AG04450 (cell line): Measurements from ENCODE around the gene HPX. TPM values are rescaled to one million over a fixed set of nuclear protein-coding genes. Genes with fewer than 3 reads are reported as not detected.

Source experiments
- CTCF ChIA-PET: fragments of 300-600, 350-600 bp; formaldehyde crosslinking; extraction: SDS; loops from one replicate; lab custom pipeline; 2022; ENCODE audit warnings: antibody characterized with exemption, inconsistent platforms; lab: Charles Lee
- POLR2A ChIA-PET: fragments of 350-600 bp; formaldehyde crosslinking; extraction: SDS; loops from one replicate; lab custom pipeline; 2021; ENCODE audit warnings: antibody characterized with exemption, inconsistent platforms; lab: Yijun Ruan, JAX
- DNase-seq: peaks from one replicate; pipeline ENCODE4 v3.0.0-alpha.2; 2011; ENCODE audit warnings: low read depth, low spot score
- H3K27ac ChIP-seq: one replicate; pipeline ENCODE4 v1.5.1; 2012; ENCODE audit warnings: low read depth, low read length, control low read depth
- H3K27me3 ChIP-seq: one replicate; pipeline ENCODE4 v1.6.0; 2012; ENCODE audit warnings: low read length; ENCODE audit not compliant: control insufficient read depth, insufficient read depth
- H3K4me3 ChIP-seq: 2 replicates; pipeline ENCODE4 v1.5.1; 2011; ENCODE audit warnings: mild to moderate bottlenecking, low read depth, low read length, control low read depth
- H3K9me3 ChIP-seq: 2 replicates; pipeline ENCODE4 v1.5.1; 2012; ENCODE audit warnings: low read length; ENCODE audit not compliant: control insufficient read depth, insufficient read depth
- CTCF ChIP-seq: IDR thresholded peaks from 2 replicates; pipeline ENCODE4 v1.5.1; 2011; ENCODE audit warnings: low read depth, low read length, control low read depth, inconsistent platforms
- polyA plus RNA-seq: library from polyadenylated mRNA; depleted of rRNA; stranded (reverse); fragments of >200 nt; gene quantifications from 2 replicates; pipeline ENCODE4 v1.2.3, GENCODE V29; 2011

Gene HPX
- polyA plus RNA-seq, 1 experiment = 0.32 TPM

DNA sequence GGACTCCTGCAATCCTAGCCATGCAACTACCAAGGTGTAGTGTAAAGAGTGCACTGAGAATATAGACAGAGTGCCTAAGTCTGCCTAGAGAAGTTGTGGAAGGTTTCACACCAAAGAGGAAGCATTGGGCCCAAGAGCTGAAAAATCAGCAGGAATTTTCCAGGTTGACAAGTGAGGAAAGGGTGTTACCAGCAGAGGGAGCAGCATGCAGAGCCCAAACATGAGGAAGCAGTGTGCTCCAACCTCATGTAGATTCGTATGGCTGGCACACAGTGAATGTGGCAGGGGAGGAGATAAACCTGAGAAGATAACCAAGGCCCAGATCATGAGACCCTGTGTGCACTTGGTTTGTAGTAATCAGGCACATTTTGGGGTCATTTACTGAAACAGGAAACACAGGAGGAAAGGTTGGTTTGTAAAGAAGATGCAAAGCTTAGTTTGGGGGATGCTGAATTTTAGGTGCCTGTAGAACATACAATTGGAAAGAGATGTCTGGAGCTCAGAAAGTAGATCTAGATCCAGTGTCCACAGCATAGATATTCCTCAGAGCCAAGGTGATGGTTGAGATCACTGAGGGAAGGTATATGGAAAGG is 1.7 kb downstream of the HPX start:
- POLR2A ChIA-PET = interaction anchor here (1.4 kb wide), 1 partner anchor 20 kb away, joined by 4 read pairs; the partner anchor contains the start of gene APBB1

DNA sequence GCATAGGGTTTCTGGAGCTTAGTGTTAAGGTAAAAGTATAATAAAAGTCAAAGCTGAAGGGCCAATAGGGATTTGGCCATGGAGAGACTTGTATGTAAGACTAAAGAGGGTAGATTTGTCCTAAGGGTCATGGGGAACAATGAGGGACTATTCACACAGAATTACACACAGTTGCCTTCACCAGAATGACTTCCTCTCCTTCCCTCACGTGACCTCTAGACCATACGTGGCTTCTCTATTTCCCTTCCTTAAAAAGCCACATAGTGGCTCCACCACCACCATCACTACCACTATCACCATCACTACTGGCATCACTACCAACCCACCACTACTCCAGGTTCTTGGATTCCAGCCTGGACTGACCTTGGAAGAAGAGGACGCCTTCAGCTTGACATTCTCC is 2.8 kb downstream of the HPX start:
- Histone ChIP-seq H3K4me3 (no peak overlapping the region), H3K27ac (no peak overlapping the region), H3K27me3 (no peaks in the 10 kb centered on the region), H3K9me3 (no peaks in the 10 kb centered on the region)
- POLR2A ChIA-PET = no interaction called here
- DNase-seq = no peak
- CTCF ChIA-PET = interaction anchor here (1.0 to 15.7 kb wide), 9 partner anchors 8 to 92 kb away, joined by 3 to 604 read pairs (median 8); no protein-coding TSS in a partner anchor
- no peak for TF ChIP-seq CTCF

More for the DNA sequence above, 1.7 kb downstream of the HPX start:
- CTCF ChIA-PET = interaction anchor here (0.6 to 15.7 kb wide), 22 partner anchors 9 to 714 kb away, joined by 3 to 604 read pairs (median 4); partner anchors contain the start of genes APBB1 and MRPL17
- no peak overlapping the region for H3K27ac ChIP-seq
- no peak for DNase-seq
- H3K27me3 ChIP-seq = no peaks in the 10 kb centered on the region
- TF ChIP-seq CTCF = peak; percentile 82
- no peak overlapping the region for H3K4me3 ChIP-seq
- H3K9me3 ChIP-seq = no peaks in the 10 kb centered on the region

- H3K27ac ChIP-seq = no peak overlapping the region
- no peak for DNase-seq
- CTCF ChIA-PET = interaction anchor here (1.2 to 15.7 kb wide), 4 partner anchors 11 to 69 kb away, joined by 3 to 604 read pairs (median 11); no protein-coding TSS in a partner anchor
Measured at GRCh38 chr11:6437423-6437822, 3.4 kb downstream of the HPX start.

GRCh38 chr11:6433998-6434660 is 6.7 kb downstream of the HPX start:
- ChIA-PET CTCF (interaction anchor here (1.5 kb wide), 1 partner anchor 71 kb away, joined by 4 read pairs; no protein-coding TSS in a partner anchor), POLR2A (no interaction called here)
- no peak for DNase-seq
- Histone ChIP-seq H3K9me3 (no peaks in the 10 kb centered on the region), H3K27me3 (no peaks in the 10 kb centered on the region), H3K4me3 (no peak overlapping the region), H3K27ac (no peak overlapping the region)
- TF ChIP-seq CTCF = no peak

More at GRCh38 chr11:6437423-6437822, 3.4 kb downstream of the HPX start:
- TF ChIP-seq CTCF = no peak
- Histone ChIP-seq H3K4me3 (no peak overlapping the region), H3K27me3 (no peaks in the 10 kb centered on the region), H3K9me3 (no peaks in the 10 kb centered on the region)
- POLR2A ChIA-PET = no interaction called here

DNA sequence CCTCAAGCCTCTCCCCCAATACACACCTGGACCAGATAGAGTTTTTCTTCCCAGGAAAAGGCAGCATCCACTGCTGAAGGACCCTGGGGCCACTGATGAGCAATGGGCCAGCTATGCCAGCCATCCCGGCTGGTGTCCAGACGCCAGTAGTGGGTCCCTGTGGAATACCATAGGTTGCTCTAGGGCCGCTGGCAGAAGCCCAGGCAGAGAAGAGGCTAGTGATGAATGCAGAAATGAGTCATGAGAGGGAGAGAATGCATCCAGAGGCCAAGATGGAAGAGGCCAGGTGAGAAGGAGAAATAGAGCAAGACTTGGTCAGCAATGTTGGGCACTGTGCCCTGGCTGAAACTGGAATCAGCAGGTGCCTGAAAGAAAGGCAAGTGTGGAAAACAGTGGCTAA is 8.9 kb downstream of the HPX start:
- no peaks in the 10 kb centered on the region for H3K9me3 ChIP-seq
- no peak overlapping the region for H3K4me3 ChIP-seq
- no peaks in the 10 kb centered on the region for H3K27me3 ChIP-seq
- H3K27ac ChIP-seq = no peak overlapping the region
- ChIA-PET POLR2A (no interaction called here), CTCF (interaction anchor here (2.6 to 3.1 kb wide), 3 partner anchors 8 to 69 kb away, joined by 7 to 20 read pairs (median 16); partner anchors contain the start of gene HPX)
- no peak for DNase-seq
- no peak for TF ChIP-seq CTCF
